GM23248 (cell line): ENCODE results near the gene SRPK1.

Experiments
- EZH2 ChIP-seq: fragments of 200-600 bp; sonication (generic); IDR thresholded peaks from 2 replicates; pipeline ENCODE4 v1.6.1; 2018; ENCODE audit warnings: antibody characterized with exemption, mild to moderate bottlenecking; ENCODE audit not compliant: insufficient read depth, poor library complexity, severe bottlenecking
- EZH2phosphoT487 ChIP-seq: fragments of 200-600 bp; sonication (generic); IDR thresholded peaks from 2 replicates; pipeline ENCODE4 v1.6.1; 2018; ENCODE audit warnings: antibody characterized with exemption, moderate library complexity, mild to moderate bottlenecking, low read depth; ENCODE audit not compliant: insufficient read depth

DNA sequence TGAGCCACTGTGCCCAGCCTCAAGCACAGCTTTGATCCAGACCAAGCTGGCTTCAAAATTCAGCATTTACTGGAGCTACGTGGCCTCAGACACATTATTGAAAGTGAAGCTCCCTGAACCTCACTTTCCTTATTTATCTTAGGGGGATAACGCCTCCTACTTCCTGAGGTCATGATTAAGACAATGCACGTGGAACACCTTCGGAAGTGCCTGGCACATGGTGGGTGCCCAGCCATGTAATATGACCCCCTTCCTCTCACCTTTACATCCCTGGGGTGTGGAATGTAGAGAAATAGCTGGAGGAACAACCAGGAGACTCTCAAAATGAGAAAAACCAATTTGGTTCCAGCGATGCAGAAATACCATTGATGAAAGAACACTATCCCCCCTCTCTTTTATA is 122.2 kb downstream of the SRPK1 start:
- TF ChIP-seq EZH2phosphoT487, result no peak
- TF ChIP-seq EZH2, result no peak
